ENCODE results near the gene CAMK4. TPM values are rescaled to one million over a fixed set of nuclear protein-coding genes. Genes with fewer than 3 reads are reported as not detected.
"Not testable (repeated sequence)": the region's sequence is repeated elsewhere in the genome, so short reads cannot be mapped to it uniquely, and the experiment has no call there.

CAMK4 gene
- total RNA-seq, 1 donor from 2014 or later = 67.3 TPM

GRCh38 chr5:111408817-111409216 lies 184.6 kb downstream of the CAMK4 start:
- no peak for FAIRE-seq
- no peak for DNase-seq (ENCODE audit: low spot score in 2 of 2)

- DNase-seq (ENCODE audit: low spot score in 2 of 2); FAIRE-seq: not testable (repeated sequence)
These were observed 185.1 kb downstream of the CAMK4 start for GRCh38 chr5:111409266-111409665.

- FAIRE-seq = not testable (repeated sequence)
These were observed 185.9 kb downstream of the CAMK4 start for GRCh38 chr5:111410067-111410466.

GRCh38 chr5:111411301-111411700 lies 187.1 kb downstream of the CAMK4 start:
- DNase-seq (ENCODE audit: low spot score in 2 of 2) (no peak), FAIRE-seq (no peak)

More at GRCh38 chr5:111410067-111410466, 185.9 kb downstream of the CAMK4 start:
- not testable (repeated sequence) for DNase-seq (ENCODE audit: low spot score in 2 of 2)

GRCh38 chr5:111412593-111412992 lies 188.4 kb downstream of the CAMK4 start:
- DNase-seq (ENCODE audit: low spot score in 2 of 2) (no peak), FAIRE-seq (no peak)

GRCh38 chr5:111415053-111415452 lies 190.9 kb downstream of the CAMK4 start:
- FAIRE-seq (no peak), DNase-seq (ENCODE audit: low spot score in 2 of 2) (no peak)

DNA sequence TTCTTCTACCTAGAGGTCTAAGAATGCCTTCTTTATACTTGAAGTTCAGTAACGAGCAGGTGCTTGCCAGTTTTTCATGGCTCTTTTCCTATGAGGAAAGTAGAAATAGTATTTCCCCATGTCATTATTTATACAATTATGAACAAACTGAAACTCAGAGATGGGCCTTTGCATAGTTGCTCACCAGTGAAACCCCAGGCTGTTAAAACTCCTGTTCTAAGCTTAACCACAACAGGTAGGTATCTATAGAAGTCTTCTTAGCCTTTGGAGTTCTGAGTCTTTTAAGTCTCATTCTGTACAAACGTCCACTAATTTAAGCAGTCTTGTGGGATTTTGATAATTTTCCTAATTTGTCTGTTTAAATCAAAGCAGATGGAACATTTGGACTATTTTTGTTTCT lies 198.1 kb downstream of the CAMK4 start:
- FAIRE-seq (no peak), DNase-seq (ENCODE audit: low spot score in 2 of 2) (no peak)

DNA sequence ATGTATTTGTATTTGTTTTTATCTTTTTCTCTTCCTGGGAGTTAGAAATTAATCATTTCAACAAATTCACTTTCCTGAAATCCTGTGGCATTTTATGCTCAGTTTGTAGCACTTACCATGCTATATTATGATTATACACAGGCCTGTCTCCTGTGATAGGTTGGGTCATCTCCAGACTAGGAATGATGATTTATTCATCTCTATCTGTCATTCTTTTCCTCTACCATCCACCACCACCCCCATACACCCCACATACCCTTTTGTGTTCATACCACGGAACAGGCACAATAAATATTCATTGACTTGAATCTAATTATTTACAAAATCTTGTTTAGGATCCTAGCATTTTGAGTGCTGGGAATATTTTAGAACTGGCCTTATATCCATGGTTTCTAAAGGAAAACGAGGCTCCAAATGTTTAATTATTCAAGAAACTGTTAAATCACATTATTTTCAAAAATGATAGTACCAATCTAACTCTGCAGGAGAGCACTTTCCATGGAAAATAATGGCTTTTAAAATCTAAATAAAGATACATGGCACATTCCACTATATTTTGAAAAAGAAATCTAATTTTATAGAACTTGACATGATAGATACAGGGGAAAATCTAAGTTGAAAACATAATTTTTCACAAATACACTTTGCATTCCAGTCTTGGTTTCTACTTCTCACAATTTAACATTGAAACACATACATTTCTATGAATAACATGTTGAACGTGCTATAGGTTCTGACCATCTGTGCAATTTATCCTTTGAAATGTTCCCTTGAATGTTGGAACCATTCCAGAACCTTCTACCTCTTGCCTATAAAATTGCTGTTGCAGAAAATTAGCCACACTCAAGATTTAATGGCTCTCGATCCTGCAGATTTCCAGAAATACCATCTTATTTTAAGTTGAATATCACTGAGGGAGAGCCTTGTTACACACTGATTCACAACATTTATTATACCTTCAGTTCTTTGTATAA lies 198.8 kb downstream of the CAMK4 start:
- FAIRE-seq = no peak
- no peak for DNase-seq (ENCODE audit: low spot score in 2 of 2)

- DNase-seq (ENCODE audit: low spot score in 2 of 2) (no peak), FAIRE-seq (no peak)
These were observed 201.0 kb downstream of the CAMK4 start for GRCh38 chr5:111425205-111425604.

GRCh38 chr5:111427762-111428161 lies 203.6 kb downstream of the CAMK4 start:
- FAIRE-seq = no peak
- no peak for DNase-seq (ENCODE audit: low spot score in 2 of 2)

DNA sequence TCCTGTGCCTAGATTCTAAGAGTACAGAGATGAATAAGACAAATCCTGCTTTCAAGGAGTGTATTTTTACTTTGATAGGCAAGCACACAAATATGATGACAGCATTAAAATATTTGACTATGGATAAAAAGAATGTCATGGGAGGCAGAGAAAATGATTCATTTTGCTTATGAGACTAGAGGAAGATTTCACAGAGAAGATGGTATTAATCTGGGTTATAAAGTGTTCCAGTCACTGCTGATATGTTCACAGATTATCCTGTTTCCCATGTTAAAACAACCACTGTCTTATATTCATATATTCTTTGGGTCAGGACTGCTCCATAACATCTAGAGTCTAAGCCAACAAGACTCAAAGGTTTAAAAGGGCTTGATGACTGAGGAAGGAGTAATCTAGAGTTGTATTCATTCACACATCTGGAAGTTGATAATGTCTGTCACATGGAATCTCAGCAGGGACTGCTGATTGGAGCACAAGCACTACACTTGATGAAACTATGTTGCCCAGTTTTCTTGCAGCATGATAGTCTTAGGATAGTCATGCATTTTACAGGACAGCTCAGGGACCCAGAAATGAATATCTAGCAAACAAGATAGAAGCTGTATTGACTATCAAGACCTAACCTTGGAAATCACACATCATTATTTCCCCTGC lies 208.8 kb downstream of the CAMK4 start:
- DNase-seq (ENCODE audit: low spot score in 2 of 2) (no peak), FAIRE-seq (no peak)

DNA sequence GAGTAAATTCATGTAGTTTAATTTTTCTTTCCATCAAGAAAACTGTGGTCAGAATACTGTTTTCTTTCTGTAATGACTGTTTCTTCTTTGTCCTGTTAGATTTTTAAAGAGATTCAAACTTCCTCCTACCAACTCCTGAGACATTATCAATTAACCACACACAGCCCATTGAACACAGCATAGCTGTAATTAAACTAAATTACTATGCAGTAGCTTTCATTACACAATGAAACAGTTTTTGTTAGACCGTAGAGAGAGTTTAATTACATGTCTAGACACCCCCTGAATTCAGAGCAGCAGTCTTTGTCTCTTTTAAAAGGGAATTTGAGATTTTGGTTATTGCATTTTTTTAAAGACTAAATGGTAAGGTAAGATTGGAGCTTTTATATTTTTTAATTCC lies 210.6 kb downstream of the CAMK4 start:
- FAIRE-seq (no peak), DNase-seq (ENCODE audit: low spot score in 2 of 2) (no peak)

DNA sequence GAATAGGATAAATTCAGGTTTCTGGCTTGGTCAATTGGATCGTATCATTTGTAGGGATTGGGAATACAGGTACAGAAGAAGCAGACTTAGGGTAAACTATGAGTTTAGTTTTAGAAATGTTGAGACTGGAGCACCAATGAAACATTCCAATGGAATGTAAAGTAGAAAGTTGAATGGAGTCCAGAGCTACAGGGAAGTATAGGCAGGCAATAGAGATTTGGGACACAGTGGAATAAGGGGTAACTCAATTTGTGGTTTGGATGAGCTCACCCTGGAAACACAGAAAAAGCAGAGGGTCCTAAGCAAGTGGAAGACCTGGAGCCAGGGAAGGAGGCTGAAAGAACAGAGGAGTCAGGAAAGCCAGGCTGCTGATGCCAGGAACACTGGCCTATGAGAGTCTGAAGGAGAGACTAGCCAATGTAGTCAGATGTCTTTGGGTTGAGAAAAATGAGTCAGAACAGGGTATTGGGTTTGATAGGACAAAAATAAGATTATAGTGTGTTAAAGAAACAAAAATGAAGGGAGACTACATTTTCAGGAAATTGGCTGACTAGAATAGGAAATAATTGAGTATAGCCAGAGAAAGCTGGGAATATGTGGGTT lies 215.4 kb downstream of the CAMK4 start:
- no peak for FAIRE-seq
- no peak for DNase-seq (ENCODE audit: low spot score in 2 of 2)

- FAIRE-seq (no peak), DNase-seq (ENCODE audit: low spot score in 2 of 2) (no peak)
These were observed 222.9 kb downstream of the CAMK4 start for GRCh38 chr5:111447099-111447498.

- FAIRE-seq (no peak), DNase-seq (ENCODE audit: low spot score in 2 of 2) (no peak)
These were observed 223.6 kb downstream of the CAMK4 start for GRCh38 chr5:111447822-111448221.

DNA sequence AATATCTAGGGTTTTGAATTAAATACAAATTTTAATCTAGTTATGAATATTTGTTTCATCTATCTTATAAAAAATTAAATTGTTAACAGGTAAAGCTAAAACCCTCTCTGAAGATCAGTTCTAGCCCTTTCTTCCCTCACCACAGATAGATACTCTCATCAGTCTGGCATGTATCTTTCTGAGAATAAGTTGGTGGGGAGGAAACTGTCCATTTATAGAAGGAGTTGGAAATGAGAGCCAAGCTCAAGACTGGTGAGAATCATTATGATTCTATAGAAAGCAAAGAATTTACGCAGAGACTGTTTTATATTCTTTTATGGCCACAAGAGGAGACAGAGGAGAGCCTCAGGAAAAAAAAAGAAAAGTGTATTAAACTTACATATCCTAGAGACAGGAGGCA lies 229.1 kb downstream of the CAMK4 start:
- no peak for DNase-seq (ENCODE audit: low spot score in 2 of 2)
- no peak for FAIRE-seq

GRCh38 chr5:111453747-111454146 lies 229.6 kb downstream of the CAMK4 start:
- FAIRE-seq (no peak), DNase-seq (ENCODE audit: low spot score in 2 of 2) (no peak)

GRCh38 chr5:111454198-111454622 lies 230.0 kb downstream of the CAMK4 start:
- FAIRE-seq = no peak
- DNase-seq (ENCODE audit: low spot score in 2 of 2) = no peak

- DNase-seq (ENCODE audit: low spot score in 2 of 2) = no peak
These were observed 230.6 kb downstream of the CAMK4 start for GRCh38 chr5:111454776-111455175.

GRCh38 chr5:111461255-111461671 lies 237.1 kb downstream of the CAMK4 start:
- FAIRE-seq = no peak

More at GRCh38 chr5:111454776-111455175, 230.6 kb downstream of the CAMK4 start:
- no peak for FAIRE-seq

GRCh38 chr5:111461934-111462333 lies 237.8 kb downstream of the CAMK4 start:
- FAIRE-seq = no peak
- DNase-seq (ENCODE audit: low spot score in 2 of 2) = no peak

More at GRCh38 chr5:111461255-111461671, 237.1 kb downstream of the CAMK4 start:
- DNase-seq (ENCODE audit: low spot score in 2 of 2) = no peak

Data from frontal cortex (tissue), 4 donors.